Fibroblast of skin of abdomen (primary cell): Measurements from ENCODE around the gene C2orf92.
"Not testable (repeated sequence)": the region's sequence is repeated elsewhere in the genome, so short reads cannot be mapped to it uniquely, and the experiment has no call there.

Experiments used
- DNase-seq: peaks from one replicate; pipeline ENCODE4 v3.0.0-alpha.2; 2013

C2orf92 gene

GRCh38 chr2:97660044-97660774 lies 9.3 kb upstream of the C2orf92 start:
- DNase-seq, result no peak

GRCh38 chr2:97660775-97661389 lies 8.6 kb upstream of the C2orf92 start:
- no peak for DNase-seq

GRCh38 chr2:97661927-97662326 lies 7.6 kb upstream of the C2orf92 start:
- DNase-seq, result no peak

GRCh38 chr2:97662386-97662894 lies 7.1 kb upstream of the C2orf92 start:
- DNase-seq, result no peak

GRCh38 chr2:97662895-97663625 lies 6.5 kb upstream of the C2orf92 start:
- DNase-seq, result peak; percentile 84

- DNase-seq, result no peak
Measured at GRCh38 chr2:97663626-97663961, 5.9 kb upstream of the C2orf92 start.

- peak; percentile 98 for DNase-seq
Measured at GRCh38 chr2:97663962-97664635, 5.4 kb upstream of the C2orf92 start, which contains the start of gene ACTR1B. TSS of gene ACTR1B (minus strand) at chr2:97664044. CDS start at chr2:97663890, 154 bp downstream.

- peak; percentile 12 for DNase-seq
Measured at GRCh38 chr2:97664636-97664970, 4.9 kb upstream of the C2orf92 start.

- no peak for DNase-seq
Measured at GRCh38 chr2:97670471-97670870, 958 bp downstream of the C2orf92 start.

GRCh38 chr2:97671526-97671925 lies 2.0 kb downstream of the C2orf92 start:
- DNase-seq, result no peak

GRCh38 chr2:97672606-97673140 lies 3.2 kb downstream of the C2orf92 start:
- DNase-seq, result not testable (repeated sequence)

GRCh38 chr2:97673182-97673914 lies 3.8 kb downstream of the C2orf92 start:
- no peak for DNase-seq

GRCh38 chr2:97673915-97674283 lies 4.4 kb downstream of the C2orf92 start:
- DNase-seq, result no peak

- no peak for DNase-seq
Measured at GRCh38 chr2:97675430-97676113, 6.1 kb downstream of the C2orf92 start.

- DNase-seq, result no peak
Measured at GRCh38 chr2:97676620-97677019, 7.1 kb downstream of the C2orf92 start.

GRCh38 chr2:97677480-97677879 lies 8.0 kb downstream of the C2orf92 start:
- DNase-seq, result no peak

- no peak for DNase-seq
Measured at GRCh38 chr2:97678298-97678697, 8.8 kb downstream of the C2orf92 start.

GRCh38 chr2:97687235-97687634 lies 17.7 kb downstream of the C2orf92 start:
- DNase-seq, result not testable (repeated sequence)

- no peak for DNase-seq
Measured at GRCh38 chr2:97688062-97688827, 18.7 kb downstream of the C2orf92 start.

GRCh38 chr2:97691166-97691565 lies 21.7 kb downstream of the C2orf92 start:
- no peak for DNase-seq

GRCh38 chr2:97693476-97693875 lies 24.0 kb downstream of the C2orf92 start:
- peak; percentile 12 for DNase-seq
